Stimulated activated CD8-positive, alpha-beta memory T cell treated with anti-CD3 and anti-CD28 coated beads, Interleukin-12 subunit alpha, Interleukin-12 subunit beta, amount 100 ng/mL, for 1 hour (primary cell): Measurements from ENCODE around the gene LRRC8D.
"Not testable (repeated sequence)": the region's sequence is repeated elsewhere in the genome, so short reads cannot be mapped to it uniquely, and the experiment has no call there.

Experiments used
- DNase-seq: peaks from one replicate; pipeline ENCODE4 v3.0.0-alpha.2; 2020; ENCODE audit warnings: low read depth

LRRC8D gene

DNA sequence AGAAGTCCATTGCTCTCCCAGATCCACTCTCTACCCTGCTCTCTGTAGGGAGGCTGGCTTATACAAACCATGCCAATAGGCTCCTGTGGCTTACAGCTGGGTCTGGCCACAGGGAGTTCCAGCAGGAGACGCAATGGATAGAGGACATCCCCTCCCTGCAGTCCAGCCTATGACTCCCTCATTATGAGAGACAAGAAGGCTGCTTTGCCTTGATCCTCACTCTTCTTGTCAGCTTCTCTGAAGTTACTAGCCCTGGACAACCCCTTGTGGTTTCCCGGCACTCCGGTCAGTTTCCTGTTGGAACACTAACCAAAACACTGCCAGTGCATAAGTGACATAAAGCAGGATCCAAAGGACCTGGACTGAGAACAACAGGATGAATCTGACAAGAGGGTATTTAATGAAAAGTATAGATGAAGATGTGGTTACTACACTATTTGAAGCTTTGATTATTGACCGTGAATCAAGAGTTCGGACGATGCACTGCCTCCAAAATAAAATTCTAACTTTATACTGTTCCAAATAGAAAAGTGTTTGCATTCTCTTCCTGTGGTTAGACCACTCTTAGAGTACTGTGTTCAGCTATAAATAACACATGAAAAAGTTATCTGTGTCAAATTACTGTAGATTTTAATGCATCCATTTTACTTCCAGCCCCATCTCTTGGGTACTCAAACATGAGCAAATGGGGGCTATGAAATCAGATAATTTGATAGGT, 141.4 kb downstream of the LRRC8D start:
- DNase-seq = no peak

DNA sequence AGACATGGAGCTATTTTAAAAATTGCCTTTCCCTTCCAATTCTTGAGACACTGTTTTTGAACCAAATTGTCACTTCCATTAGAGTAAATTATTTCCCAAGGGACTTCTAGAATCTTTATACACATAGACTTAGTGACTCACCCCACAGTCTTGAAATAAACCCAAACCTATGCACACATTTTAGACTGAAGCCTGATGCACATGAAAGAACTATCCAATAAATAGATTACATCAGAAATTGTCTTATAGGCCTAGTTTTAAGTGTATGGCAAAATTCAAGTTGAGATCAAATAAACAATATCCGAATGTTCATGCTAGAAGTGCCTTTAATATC, 141.9 kb downstream of the LRRC8D start:
- DNase-seq = no peak

- DNase-seq = no peak
These were observed 144.4 kb downstream of the LRRC8D start for GRCh38 chr1:89965193-89965768.

GRCh38 chr1:89966656-89967055, 145.8 kb downstream of the LRRC8D start:
- DNase-seq = no peak

DNA sequence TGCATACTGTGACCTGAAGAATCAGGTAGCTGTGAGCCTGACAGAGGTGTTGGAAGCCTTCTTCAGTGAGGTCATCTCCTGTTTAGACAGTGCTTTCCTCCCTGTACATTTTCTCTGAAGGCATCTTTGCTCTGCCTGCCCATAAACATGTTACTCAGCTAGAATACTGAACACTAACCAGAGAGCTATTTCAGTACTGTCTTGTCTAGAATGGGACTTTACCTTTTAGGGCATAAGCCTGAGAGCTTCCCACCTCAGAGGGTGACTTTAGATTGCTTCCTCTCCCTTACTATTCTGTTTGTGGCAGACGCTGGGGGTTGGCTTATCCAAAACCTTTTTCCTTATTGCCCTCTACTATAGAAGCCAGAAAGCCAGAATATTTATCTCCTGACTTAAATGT, 150.8 kb downstream of the LRRC8D start:
- no peak for DNase-seq

DNA sequence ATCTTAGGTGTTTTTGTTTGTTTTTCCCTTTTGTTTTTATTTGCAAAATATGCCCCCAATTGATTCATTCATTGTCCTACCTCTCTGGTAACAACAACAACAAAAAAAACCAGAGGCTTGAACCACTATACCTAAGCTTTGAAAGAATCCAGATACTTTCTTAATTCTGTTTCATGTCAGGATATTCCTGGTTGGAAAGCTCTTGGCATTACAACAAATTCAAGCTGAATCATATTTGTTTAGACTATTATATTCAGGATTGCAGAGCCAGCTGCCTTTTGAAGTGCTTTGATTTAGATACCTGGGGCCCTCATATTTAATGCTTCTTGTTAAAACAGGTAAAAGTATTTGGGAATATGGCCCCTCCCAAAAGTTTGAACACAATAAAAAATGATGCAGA, 151.2 kb downstream of the LRRC8D start:
- DNase-seq = no peak

DNA sequence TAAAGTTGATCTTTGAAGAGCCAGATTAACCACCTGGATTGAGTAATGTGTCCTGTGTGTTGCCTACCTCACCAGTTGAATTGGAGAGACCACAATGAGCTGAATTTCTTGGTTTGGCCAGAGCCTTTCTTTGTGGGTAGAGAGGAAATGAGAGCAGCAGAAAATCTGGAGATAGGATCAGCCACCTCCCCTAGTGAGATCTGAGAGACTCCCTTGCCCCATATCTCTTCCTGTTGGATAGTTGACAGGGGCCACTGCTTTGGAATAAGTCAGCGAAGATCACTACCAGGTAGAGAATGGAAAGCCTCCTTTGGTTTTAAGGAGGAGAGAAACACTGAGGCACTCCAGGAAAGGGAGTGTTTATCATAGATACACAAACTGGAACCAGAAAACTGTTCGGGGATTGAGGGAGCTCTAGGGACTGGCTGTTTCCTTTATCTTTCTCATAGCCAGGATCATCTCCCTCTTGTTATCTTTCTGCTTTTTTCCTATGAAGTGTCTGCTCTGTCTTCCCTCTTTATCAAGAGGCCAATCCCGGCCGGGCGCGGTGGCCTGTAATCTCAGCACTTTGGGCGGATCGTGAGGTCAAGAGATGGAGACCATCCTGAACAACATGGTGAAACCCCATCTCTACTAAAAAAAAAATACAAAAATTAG, 152.8 kb downstream of the LRRC8D start:
- no peak for DNase-seq

- DNase-seq = no peak
These were observed 153.4 kb downstream of the LRRC8D start for GRCh38 chr1:89974256-89974655.

- no peak for DNase-seq
These were observed 154.1 kb downstream of the LRRC8D start for GRCh38 chr1:89974696-89975470.

DNA sequence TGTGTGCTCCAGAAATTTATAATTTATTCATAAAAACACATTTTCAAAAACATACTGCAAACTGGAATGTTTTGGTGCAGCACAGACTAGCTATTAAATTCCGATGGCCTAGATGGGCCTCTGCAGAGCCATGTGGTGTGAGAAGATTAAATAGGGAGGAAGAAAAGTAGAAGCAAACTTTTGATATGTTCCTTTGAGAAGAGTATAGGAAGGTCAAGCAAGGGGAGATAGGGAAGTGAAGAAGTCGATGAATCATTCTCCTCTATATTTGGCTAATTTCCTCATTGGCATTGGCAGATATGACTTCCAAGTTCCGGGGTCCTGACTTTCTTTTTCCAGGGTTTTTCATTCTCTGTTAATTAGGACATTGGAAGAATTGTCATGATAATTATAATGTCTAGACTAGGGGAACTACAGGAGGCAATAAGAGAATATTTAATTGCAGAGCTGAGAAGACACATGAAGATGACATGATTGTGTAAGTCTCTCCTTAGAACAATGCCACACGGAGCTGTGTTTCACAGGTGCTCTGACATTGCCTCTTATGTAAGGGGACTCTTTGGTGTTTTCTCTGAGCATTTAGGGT, 154.8 kb downstream of the LRRC8D start:
- no peak for DNase-seq

DNA sequence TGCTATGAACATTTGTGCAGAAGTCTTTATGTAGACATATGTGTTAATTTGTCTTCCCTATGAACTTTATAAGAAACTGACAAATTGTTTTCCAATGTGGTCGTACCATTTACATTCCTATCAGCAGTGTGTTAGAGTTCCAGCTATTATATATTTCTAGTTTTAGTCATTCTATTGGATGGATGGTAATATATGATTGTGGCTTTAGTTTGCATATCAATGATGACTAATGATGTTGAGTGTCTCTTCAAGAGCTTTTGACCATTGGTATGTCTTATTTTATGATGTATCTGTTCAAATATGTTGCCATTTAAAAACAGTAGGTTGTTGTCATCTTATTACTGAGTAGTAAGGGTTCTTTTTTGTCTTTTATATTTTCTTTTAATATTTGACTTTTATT, 157.9 kb downstream of the LRRC8D start:
- DNase-seq = no peak

DNA sequence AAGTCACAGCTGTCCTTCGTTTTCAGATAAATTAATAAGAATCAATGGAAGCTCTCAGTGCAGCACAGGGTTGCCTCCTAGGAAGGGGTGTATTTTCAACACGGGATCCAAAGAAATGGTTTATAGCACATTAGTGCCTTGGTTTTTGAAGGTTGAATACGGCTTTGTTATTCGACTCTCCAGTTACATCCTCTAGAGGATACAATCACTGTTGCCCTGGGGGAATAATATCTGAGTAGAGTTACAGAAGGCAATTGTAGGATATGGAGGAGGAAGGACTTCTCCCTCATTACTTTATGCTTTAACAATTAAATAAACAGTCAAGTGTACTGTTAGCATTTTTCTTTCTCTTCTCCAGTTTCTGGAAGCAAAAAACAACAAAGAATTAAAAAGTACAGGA, 159.8 kb downstream of the LRRC8D start:
- DNase-seq = no peak

DNA sequence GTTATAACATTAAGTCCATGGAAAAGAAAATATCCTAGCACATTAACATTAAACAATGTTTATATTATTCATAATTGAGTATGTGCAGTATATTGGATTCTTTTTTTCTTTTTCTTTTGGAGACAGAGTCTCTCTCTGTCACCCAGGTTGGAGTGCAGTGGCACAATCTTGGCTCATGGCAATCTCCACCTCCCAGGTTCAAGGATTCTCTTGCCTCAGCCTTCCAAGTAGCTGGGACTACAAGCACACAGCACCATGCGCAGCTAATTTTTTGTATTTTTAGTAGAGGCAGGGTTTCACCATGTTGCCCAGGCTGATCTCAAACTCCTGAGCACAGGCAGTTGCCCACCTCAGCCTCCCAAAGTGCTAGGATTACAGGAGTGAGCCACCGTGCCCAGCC, 162.0 kb downstream of the LRRC8D start:
- DNase-seq = not testable (repeated sequence)

DNA sequence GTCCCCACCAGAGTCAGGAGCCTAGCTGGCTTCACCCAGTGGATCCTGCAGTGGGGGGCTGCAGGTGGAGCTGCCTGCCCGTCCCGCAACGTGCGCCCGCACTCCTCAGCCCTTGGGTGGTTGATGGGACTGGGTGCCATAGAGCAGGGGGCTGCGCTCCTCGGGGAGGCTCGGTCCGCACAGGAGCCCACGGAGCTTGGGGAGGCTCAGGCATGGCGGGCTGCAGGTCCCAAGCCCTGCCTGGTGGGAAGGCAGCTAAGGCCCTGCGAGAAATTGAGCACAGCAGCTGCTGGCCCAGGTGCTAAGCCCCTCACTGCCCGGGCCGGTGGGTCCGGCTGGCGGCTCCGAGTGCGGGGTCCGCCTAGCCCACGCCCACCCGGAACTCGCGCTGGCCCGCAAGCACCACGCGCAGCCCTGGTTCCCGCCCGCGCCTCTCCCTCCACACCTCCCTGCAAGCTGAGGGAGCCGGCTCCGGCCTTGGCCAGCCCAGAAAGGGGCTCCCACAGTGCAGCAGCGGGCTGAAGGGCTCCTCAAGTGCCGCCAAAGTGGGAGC, 163.8 kb downstream of the LRRC8D start:
- not testable (repeated sequence) for DNase-seq

DNA sequence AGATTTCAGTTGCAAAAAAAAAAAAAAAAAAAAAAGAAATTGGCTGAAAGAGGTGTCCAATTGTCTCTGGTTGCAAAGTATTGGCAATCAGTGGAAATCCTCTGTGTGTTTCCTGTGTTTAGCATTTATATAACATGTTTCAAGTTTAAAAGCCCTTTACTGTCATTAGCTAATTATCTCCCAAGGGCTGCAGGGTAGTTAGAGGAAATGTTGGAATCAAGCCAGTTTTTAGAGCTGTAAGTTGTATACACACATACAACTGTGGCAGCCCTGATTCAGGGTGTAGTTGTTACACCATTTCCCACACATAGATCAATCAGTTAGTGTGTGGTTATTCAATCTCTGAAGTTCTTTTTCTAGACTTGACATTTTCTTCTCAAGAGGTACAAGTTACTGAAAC, 165.2 kb downstream of the LRRC8D start:
- DNase-seq = no peak
